ENCODE measurements around the gene GPR84.

- TF ChIP-seq, protein P1, sequence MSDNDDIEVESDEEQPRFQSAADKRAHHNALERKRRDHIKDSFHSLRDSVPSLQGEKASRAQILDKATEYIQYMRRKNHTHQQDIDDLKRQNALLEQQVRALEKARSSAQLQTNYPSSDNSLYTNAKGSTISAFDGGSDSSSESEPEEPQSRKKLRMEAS (IDR thresholded peaks at IDR 0.05; ENCODE audit: insufficient read depth, insufficient read length) = no peak
- no peak for TF ChIP-seq POLR2AphosphoS5 (IDR thresholded peaks at IDR 0.05; ENCODE audit: insufficient read depth, low read depth, low read length)
- no peak for TF ChIP-seq CTCF (IDR thresholded peaks at IDR 0.05; ENCODE audit: extremely low read depth in 1 of 2, insufficient read depth in 1 of 2, low read depth in 1 of 2, low read length in 2 of 2)
- no peak for TF ChIP-seq POLR2A (IDR thresholded peaks at IDR 0.05; ENCODE audit: low read depth, low read length)
- no peak for TF ChIP-seq EZH2 (IDR thresholded peaks at IDR 0.05; ENCODE audit: borderline replicate concordance, low read depth, low read length, severe bottlenecking)
These were observed 13.7 kb upstream of the GPR84 start for GRCh38 chr12:54377797-54378515.

All from endothelial cell of umbilical vein (primary cell).